Neural cell (in vitro differentiated cells): Measurements from ENCODE around the gene ZNF366.

Source experiments
- MXI1 ChIP-seq: fragments of 450-650 bp; conservative IDR thresholded peaks from 2 replicates; pipeline ENCODE4 v1.6.1; 2014; ENCODE audit warnings: antibody characterized with exemption, mild to moderate bottlenecking; ENCODE audit not compliant: poor library complexity, severe bottlenecking
- POLR2AphosphoS5 ChIP-seq: IDR thresholded peaks from 2 replicates; pipeline ENCODE4 v1.6.1; 2012
- RAD21 ChIP-seq: fragments of 450-650 bp; conservative IDR thresholded peaks from 2 replicates; pipeline ENCODE4 v1.6.1; 2014; ENCODE audit warnings: antibody characterized with exemption, mild to moderate bottlenecking, moderate library complexity
- TF ChIP-seq, protein P1 (sequence below): fragments of 450-650 bp; IDR thresholded peaks from 2 replicates; pipeline ENCODE4 v1.5.1; 2014; ENCODE audit warnings: antibody characterized with exemption, mild to moderate bottlenecking, moderate library complexity; ENCODE audit not compliant: poor library complexity, severe bottlenecking

DNA sequence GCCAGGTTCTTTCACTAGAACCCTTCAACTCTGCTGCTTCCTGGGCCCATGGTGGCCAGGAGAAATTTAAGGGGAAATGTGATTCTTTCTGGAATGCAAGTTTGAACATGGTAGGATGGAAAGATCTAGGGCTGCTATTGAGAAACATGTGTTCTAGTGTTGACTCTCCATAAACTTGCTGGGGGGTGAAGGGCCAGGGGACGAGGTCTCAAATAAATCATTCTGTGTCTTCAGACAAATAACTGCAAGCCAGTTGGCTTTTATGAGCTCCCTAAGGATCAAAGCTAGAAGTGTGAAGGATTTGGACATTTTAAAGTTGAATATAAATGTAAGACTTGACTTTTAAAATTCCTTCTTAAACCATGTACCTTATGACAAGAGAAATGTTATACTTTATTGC, 78.5 kb downstream of the ZNF366 start:
- no peak for TF ChIP-seq RAD21
- TF ChIP-seq, protein P1, sequence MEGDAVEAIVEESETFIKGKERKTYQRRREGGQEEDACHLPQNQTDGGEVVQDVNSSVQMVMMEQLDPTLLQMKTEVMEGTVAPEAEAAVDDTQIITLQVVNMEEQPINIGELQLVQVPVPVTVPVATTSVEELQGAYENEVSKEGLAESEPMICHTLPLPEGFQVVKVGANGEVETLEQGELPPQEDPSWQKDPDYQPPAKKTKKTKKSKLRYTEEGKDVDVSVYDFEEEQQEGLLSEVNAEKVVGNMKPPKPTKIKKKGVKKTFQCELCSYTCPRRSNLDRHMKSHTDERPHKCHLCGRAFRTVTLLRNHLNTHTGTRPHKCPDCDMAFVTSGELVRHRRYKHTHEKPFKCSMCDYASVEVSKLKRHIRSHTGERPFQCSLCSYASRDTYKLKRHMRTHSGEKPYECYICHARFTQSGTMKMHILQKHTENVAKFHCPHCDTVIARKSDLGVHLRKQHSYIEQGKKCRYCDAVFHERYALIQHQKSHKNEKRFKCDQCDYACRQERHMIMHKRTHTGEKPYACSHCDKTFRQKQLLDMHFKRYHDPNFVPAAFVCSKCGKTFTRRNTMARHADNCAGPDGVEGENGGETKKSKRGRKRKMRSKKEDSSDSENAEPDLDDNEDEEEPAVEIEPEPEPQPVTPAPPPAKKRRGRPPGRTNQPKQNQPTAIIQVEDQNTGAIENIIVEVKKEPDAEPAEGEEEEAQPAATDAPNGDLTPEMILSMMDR, result no peak
- TF ChIP-seq POLR2AphosphoS5, result no peak
- no peak for TF ChIP-seq MXI1
